ENCODE data around the gene SLC30A5. TPM values are rescaled to one million over a fixed set of nuclear protein-coding genes. Genes with fewer than 3 reads are reported as not detected.

SLC30A5 gene
- total and polyA plus RNA-seq, 10 of the 15 experiments (the other 5 are each of a cell fraction or from before 2014, with no cell fraction given) = 14.7 to 67.9 (median 38.4) TPM

- TF ChIP-seq KLF5 (IDR thresholded peaks at IDR 0.05; ENCODE audit: partially characterized antibody) = peak; percentile 20
- TF ChIP-seq CREB1 (IDR thresholded peaks at IDR 0.05; ENCODE audit: low read depth) = peak; percentile 81
- no peak for TF ChIP-seq CHD4 (IDR thresholded peaks at IDR 0.05)
- TF ChIP-seq SMAD1 (IDR thresholded peaks at IDR 0.05; ENCODE audit: low read depth, partially characterized antibody) = no peak
- peak; percentile 18; the same call in 1 of the 2 replicates for TF ChIP-seq RB1 (IDR thresholded peaks at IDR 0.05; ENCODE audit: borderline replicate concordance)
- peak; percentile 70 for TF ChIP-seq GATAD2B (conservative IDR thresholded peaks at IDR 0.05; ENCODE audit: low read depth)
- TF ChIP-seq WRNIP1 (IDR thresholded peaks at IDR 0.05; ENCODE audit: borderline replicate concordance, low read depth, low read length) = 0 out of 2 replicates have a peak, but pooled peaks have one; percentile 10
- 0 out of 2 replicates have a peak, but pooled peaks have one; percentile 36 for TF ChIP-seq SMAD5 (IDR thresholded peaks at IDR 0.05; ENCODE audit: low read depth)
- peak; percentile 38; the same call in 1 of the 2 replicates for TF ChIP-seq HDGF (IDR thresholded peaks at IDR 0.05)
- TF ChIP-seq SP1 (IDR thresholded peaks at IDR 0.05; ENCODE audit: low read depth, low read length) = peak; percentile 94
- TF ChIP-seq CHD2 (IDR thresholded peaks at IDR 0.05; ENCODE audit: borderline replicate concordance, low read depth, low read length) = peak; percentile 89
- no peak for TF ChIP-seq MTA2 (IDR thresholded peaks at IDR 0.05; ENCODE audit: low read depth)
- TF ChIP-seq PAX5 (IDR thresholded peaks at IDR 0.05; ENCODE audit: borderline replicate concordance, low read depth, low read length) = peak; percentile 45; the same call in 1 of the 2 replicates
- TF ChIP-seq BACH1 (IDR thresholded peaks at IDR 0.05; ENCODE audit: borderline replicate concordance) = peak; percentile 39; the same call in 1 of the 2 replicates
- TF ChIP-seq GABPA (IDR thresholded peaks at IDR 0.05; ENCODE audit: low read depth) = no peak
- TF ChIP-seq MEF2A (IDR thresholded peaks at IDR 0.05; ENCODE audit: insufficient read depth, low read depth, low read length) = no peak
- no peak for TF ChIP-seq DPF2 (IDR thresholded peaks at IDR 0.05)
- TF ChIP-seq MYC (IDR thresholded peaks at IDR 0.05; ENCODE audit: insufficient read depth, insufficient read length, insufficient replicate concordance, low read length, severe bottlenecking) = peak; percentile 23
- TF ChIP-seq HDAC6 (IDR thresholded peaks at IDR 0.05; ENCODE audit: unreplicated experiment) = no peak
- TF ChIP-seq NBN (IDR thresholded peaks at IDR 0.05) = peak; percentile 49; the same call in 1 of the 2 replicates
- peak; percentile 65 for TF ChIP-seq FOS (IDR thresholded peaks at IDR 0.05; ENCODE audit: borderline replicate concordance, extremely low read depth, insufficient read length)
- peak; percentile 78 for TF ChIP-seq USF2 (IDR thresholded peaks at IDR 0.05; ENCODE audit: borderline replicate concordance, low read depth, low read length)
- peak; percentile 66 for TF ChIP-seq IRF3 (IDR thresholded peaks at IDR 0.05)
- peak; percentile 65 for TF ChIP-seq NRF1 (conservative IDR thresholded peaks at IDR 0.05; ENCODE audit: low read depth, low read length)
- TF ChIP-seq ZNF687 (IDR thresholded peaks at IDR 0.05) = peak; percentile 92
- 0 out of 2 replicates have a peak, but pooled peaks have one; percentile 24 for TF ChIP-seq TCF3 (IDR thresholded peaks at IDR 0.05; ENCODE audit: borderline replicate concordance, insufficient read depth, low read depth, low read length)
Measured at GRCh38 chr5:69166686-69167492, 73.1 kb downstream of the SLC30A5 start, which contains the start of gene CCNB1 (continued).

Data from GM12878 (cell line).